ENCODE measurements around the gene LRP3.

The LRP3 gene, protein sequence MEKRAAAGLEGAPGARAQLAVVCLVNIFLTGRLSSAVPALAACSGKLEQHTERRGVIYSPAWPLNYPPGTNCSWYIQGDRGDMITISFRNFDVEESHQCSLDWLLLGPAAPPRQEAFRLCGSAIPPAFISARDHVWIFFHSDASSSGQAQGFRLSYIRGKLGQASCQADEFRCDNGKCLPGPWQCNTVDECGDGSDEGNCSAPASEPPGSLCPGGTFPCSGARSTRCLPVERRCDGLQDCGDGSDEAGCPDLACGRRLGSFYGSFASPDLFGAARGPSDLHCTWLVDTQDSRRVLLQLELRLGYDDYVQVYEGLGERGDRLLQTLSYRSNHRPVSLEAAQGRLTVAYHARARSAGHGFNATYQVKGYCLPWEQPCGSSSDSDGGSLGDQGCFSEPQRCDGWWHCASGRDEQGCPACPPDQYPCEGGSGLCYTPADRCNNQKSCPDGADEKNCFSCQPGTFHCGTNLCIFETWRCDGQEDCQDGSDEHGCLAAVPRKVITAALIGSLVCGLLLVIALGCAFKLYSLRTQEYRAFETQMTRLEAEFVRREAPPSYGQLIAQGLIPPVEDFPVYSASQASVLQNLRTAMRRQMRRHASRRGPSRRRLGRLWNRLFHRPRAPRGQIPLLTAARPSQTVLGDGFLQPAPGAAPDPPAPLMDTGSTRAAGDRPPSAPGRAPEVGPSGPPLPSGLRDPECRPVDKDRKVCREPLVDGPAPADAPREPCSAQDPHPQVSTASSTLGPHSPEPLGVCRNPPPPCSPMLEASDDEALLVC

DNA sequence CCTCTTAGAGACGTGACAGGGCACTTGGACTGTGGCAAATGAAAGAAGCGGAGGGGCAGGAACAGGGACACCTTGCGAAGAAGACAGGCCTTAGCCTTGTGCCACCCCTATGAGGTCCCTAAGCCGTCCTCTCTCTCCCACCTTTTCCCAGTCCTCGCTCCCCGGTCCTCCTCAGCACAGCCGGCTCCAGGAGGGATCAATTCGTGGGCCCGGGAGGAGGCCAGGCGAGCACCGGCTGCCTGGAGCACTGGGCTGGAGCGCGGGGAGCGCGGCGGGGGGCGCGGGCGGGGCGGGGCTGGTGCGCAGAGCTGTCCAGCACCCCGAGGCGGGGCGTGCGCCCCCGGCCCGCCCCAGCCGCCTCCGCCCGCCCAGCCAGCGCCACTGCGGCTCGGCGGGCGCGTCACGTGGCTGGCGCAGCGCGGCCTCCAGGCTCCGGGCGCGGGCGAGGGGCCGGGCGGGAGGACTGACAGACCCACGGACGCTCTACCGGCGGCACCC lies at the start of gene LRP3:
LRP3 (plus strand) TSS at position 466 of the 498 bp plus-strand sequence. CDS start 456 bp downstream, outside the sequence.
- no peak for TF ChIP-seq CREB1 (IDR thresholded peaks at IDR 0.05; ENCODE audit: low read depth)
- no peak for TF ChIP-seq CEBPB (IDR thresholded peaks at IDR 0.05)
- TF ChIP-seq, protein P1, sequence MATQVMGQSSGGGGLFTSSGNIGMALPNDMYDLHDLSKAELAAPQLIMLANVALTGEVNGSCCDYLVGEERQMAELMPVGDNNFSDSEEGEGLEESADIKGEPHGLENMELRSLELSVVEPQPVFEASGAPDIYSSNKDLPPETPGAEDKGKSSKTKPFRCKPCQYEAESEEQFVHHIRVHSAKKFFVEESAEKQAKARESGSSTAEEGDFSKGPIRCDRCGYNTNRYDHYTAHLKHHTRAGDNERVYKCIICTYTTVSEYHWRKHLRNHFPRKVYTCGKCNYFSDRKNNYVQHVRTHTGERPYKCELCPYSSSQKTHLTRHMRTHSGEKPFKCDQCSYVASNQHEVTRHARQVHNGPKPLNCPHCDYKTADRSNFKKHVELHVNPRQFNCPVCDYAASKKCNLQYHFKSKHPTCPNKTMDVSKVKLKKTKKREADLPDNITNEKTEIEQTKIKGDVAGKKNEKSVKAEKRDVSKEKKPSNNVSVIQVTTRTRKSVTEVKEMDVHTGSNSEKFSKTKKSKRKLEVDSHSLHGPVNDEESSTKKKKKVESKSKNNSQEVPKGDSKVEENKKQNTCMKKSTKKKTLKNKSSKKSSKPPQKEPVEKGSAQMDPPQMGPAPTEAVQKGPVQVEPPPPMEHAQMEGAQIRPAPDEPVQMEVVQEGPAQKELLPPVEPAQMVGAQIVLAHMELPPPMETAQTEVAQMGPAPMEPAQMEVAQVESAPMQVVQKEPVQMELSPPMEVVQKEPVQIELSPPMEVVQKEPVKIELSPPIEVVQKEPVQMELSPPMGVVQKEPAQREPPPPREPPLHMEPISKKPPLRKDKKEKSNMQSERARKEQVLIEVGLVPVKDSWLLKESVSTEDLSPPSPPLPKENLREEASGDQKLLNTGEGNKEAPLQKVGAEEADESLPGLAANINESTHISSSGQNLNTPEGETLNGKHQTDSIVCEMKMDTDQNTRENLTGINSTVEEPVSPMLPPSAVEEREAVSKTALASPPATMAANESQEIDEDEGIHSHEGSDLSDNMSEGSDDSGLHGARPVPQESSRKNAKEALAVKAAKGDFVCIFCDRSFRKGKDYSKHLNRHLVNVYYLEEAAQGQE (IDR thresholded peaks at IDR 0.05; ENCODE audit: low read depth), result peak; percentile 50; the same call in 1 of the 2 replicates
- TF ChIP-seq EP300 (IDR thresholded peaks at IDR 0.05; ENCODE audit: borderline replicate concordance), result no peak
- no peak for TF ChIP-seq TCF12 (IDR thresholded peaks at IDR 0.05; ENCODE audit: low read depth)
- no peak for TF ChIP-seq YY1 (IDR thresholded peaks at IDR 0.05; ENCODE audit: low read depth)
- no peak for TF ChIP-seq FOXM1 (IDR thresholded peaks at IDR 0.05; ENCODE audit: borderline replicate concordance, low read depth)
- no peak for TF ChIP-seq TEAD4 (IDR thresholded peaks at IDR 0.05)
- TF ChIP-seq, protein P2, sequence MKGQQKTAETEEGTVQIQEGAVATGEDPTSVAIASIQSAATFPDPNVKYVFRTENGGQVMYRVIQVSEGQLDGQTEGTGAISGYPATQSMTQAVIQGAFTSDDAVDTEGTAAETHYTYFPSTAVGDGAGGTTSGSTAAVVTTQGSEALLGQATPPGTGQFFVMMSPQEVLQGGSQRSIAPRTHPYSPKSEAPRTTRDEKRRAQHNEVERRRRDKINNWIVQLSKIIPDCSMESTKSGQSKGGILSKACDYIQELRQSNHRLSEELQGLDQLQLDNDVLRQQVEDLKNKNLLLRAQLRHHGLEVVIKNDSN (IDR thresholded peaks at IDR 0.05), result peak; percentile 86
- TF ChIP-seq NFIC (IDR thresholded peaks at IDR 0.05), result no peak
- TF ChIP-seq TAF1 (IDR thresholded peaks at IDR 0.05; ENCODE audit: low read depth), result no peak
- no peak for TF ChIP-seq RAD21 (IDR thresholded peaks at IDR 0.05; ENCODE audit: low read depth)
- TF ChIP-seq, protein P3, sequence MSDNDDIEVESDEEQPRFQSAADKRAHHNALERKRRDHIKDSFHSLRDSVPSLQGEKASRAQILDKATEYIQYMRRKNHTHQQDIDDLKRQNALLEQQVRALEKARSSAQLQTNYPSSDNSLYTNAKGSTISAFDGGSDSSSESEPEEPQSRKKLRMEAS (IDR thresholded peaks at IDR 0.05), result peak; percentile 54
- no peak for TF ChIP-seq EGR1 (IDR thresholded peaks at IDR 0.05)
- peak; percentile 43; the same call in 1 of the 2 replicates for TF ChIP-seq ZBTB7A (IDR thresholded peaks at IDR 0.05; ENCODE audit: low read depth)

DNA sequence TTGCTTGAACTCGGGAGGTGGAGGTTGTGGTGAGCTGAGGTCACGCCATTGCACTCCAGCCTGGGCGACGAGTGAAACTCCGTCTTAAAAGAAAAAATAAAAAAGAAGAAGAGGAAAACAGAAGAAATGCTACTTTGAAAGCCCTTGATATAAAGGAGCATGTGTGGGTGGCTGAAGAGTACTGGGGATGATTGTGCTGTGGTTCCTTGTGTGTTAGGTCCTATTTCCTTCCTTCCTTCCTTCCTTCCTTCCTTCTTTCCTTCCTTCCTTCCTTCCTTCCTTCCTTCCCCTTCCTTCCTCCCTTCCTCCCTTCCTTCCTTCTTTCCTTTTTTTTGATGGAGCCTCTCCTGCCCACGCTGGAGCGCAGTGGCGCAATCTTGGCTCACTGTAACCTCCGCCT lies 47.9 kb upstream of the LRP3 start:
- no peak for TF ChIP-seq EGR1 (IDR thresholded peaks at IDR 0.05)
- TF ChIP-seq FOXM1 (IDR thresholded peaks at IDR 0.05; ENCODE audit: borderline replicate concordance, low read depth), result no peak
- TF ChIP-seq TAF1 (IDR thresholded peaks at IDR 0.05; ENCODE audit: low read depth), result no peak
- TF ChIP-seq TCF12 (IDR thresholded peaks at IDR 0.05; ENCODE audit: low read depth), result no peak
- no peak for TF ChIP-seq CREB1 (IDR thresholded peaks at IDR 0.05; ENCODE audit: low read depth)
- no peak for TF ChIP-seq NFIC (IDR thresholded peaks at IDR 0.05)
- TF ChIP-seq RAD21 (IDR thresholded peaks at IDR 0.05; ENCODE audit: low read depth), result no peak
- TF ChIP-seq, protein P3 (IDR thresholded peaks at IDR 0.05), result no peak
- TF ChIP-seq, protein P1 (IDR thresholded peaks at IDR 0.05; ENCODE audit: low read depth), result no peak
- TF ChIP-seq YY1 (IDR thresholded peaks at IDR 0.05; ENCODE audit: low read depth), result no peak
- TF ChIP-seq, protein P2 (IDR thresholded peaks at IDR 0.05), result no peak
- TF ChIP-seq TEAD4 (IDR thresholded peaks at IDR 0.05), result no peak
- TF ChIP-seq EP300 (IDR thresholded peaks at IDR 0.05; ENCODE audit: borderline replicate concordance), result no peak
- no peak for TF ChIP-seq ZBTB7A (IDR thresholded peaks at IDR 0.05; ENCODE audit: low read depth)
- no peak for TF ChIP-seq CEBPB (IDR thresholded peaks at IDR 0.05)

DNA sequence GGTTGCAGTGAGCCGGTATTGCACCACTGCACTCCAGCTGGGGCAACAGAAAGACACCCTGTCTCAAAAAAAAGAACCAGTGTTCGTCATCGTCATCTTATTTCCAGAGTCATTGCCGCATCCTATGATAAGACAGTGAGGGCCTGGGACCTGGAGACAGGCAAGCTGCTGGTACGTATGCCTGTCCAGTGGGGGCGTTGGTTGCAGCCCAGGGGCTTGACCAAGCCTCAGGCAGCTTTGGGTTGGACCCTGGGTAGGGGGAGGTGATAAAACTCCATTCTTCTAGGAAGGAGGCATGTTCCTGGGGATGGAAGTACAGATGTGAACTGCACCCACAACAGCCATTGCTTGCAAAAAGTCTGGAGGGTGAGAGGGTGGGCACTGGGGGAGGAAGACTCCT lies 46.6 kb upstream of the LRP3 start:
- TF ChIP-seq, protein P2 (IDR thresholded peaks at IDR 0.05), result no peak
- TF ChIP-seq TCF12 (IDR thresholded peaks at IDR 0.05; ENCODE audit: low read depth), result no peak
- TF ChIP-seq TAF1 (IDR thresholded peaks at IDR 0.05; ENCODE audit: low read depth), result no peak
- no peak for TF ChIP-seq EP300 (IDR thresholded peaks at IDR 0.05; ENCODE audit: borderline replicate concordance)
- no peak for TF ChIP-seq ZBTB7A (IDR thresholded peaks at IDR 0.05; ENCODE audit: low read depth)
- no peak for TF ChIP-seq CEBPB (IDR thresholded peaks at IDR 0.05)
- no peak for TF ChIP-seq YY1 (IDR thresholded peaks at IDR 0.05; ENCODE audit: low read depth)
- no peak for TF ChIP-seq FOXM1 (IDR thresholded peaks at IDR 0.05; ENCODE audit: borderline replicate concordance, low read depth)
- TF ChIP-seq RAD21 (IDR thresholded peaks at IDR 0.05; ENCODE audit: low read depth), result no peak
- TF ChIP-seq, protein P3 (IDR thresholded peaks at IDR 0.05), result no peak
- no peak for TF ChIP-seq TEAD4 (IDR thresholded peaks at IDR 0.05)
- no peak for TF ChIP-seq CREB1 (IDR thresholded peaks at IDR 0.05; ENCODE audit: low read depth)
- no peak for TF ChIP-seq EGR1 (IDR thresholded peaks at IDR 0.05)
- TF ChIP-seq NFIC (IDR thresholded peaks at IDR 0.05), result no peak
- TF ChIP-seq, protein P1 (IDR thresholded peaks at IDR 0.05; ENCODE audit: low read depth), result no peak

All from Ishikawa (cell line).